ENCODE data around the gene CSH1.
"Not testable (repeated sequence)": the region's sequence is repeated elsewhere in the genome, so short reads cannot be mapped to it uniquely, and the experiment has no call there.

DNA sequence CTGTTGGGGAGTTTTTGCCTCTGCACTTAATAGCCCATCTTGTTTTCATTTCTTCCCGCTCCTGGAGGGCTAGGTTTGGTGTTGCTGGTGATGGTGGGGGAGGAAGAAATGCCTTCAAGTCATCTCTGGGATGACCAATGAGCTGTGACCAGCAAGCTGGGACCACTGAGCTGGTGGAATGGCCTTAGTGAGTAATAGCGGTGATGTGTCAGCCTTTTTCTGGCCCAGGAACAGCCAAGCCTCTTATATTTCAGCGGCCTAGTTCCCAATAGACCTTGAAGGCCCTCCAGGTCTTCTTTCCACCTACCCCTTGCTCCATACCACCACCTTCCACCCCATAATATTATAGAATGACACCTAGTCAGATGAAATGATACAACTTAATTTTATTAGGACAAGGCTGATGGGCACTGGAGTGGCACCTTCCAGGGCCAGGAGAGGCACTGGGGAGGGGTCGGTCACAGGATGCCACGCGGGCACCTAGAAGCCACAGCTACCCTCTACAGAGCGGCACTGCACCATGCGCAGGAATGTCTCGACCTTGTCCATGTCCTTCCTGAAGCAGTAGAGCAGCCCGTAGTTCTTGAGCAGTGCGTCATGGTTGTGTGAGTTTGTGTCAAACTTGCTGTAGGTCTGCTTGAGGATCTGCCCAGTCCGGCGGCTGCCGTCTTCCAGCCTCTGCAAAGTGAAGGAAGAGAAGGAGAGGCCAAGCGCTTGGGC is 24.6 kb downstream of the CSH1 start:
- TF ChIP-seq, protein P1, sequence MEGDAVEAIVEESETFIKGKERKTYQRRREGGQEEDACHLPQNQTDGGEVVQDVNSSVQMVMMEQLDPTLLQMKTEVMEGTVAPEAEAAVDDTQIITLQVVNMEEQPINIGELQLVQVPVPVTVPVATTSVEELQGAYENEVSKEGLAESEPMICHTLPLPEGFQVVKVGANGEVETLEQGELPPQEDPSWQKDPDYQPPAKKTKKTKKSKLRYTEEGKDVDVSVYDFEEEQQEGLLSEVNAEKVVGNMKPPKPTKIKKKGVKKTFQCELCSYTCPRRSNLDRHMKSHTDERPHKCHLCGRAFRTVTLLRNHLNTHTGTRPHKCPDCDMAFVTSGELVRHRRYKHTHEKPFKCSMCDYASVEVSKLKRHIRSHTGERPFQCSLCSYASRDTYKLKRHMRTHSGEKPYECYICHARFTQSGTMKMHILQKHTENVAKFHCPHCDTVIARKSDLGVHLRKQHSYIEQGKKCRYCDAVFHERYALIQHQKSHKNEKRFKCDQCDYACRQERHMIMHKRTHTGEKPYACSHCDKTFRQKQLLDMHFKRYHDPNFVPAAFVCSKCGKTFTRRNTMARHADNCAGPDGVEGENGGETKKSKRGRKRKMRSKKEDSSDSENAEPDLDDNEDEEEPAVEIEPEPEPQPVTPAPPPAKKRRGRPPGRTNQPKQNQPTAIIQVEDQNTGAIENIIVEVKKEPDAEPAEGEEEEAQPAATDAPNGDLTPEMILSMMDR (IDR thresholded peaks at IDR 0.05) = not testable (repeated sequence)
- not testable (repeated sequence) for TF ChIP-seq GABPA (IDR thresholded peaks at IDR 0.05; ENCODE audit: low read depth); NFIC (IDR thresholded peaks at IDR 0.05; ENCODE audit: borderline replicate concordance); JUND (IDR thresholded peaks at IDR 0.05); EP300 (IDR thresholded peaks at IDR 0.05; ENCODE audit: borderline replicate concordance in 1 of 2, low read depth in 1 of 2, low read length in 1 of 2); POLR2AphosphoS5 (IDR thresholded peaks at IDR 0.05; ENCODE audit: low read depth, low read length); TAF1 (IDR thresholded peaks at IDR 0.05; ENCODE audit: borderline replicate concordance, low read depth, low read length)
- TF ChIP-seq, protein P2, sequence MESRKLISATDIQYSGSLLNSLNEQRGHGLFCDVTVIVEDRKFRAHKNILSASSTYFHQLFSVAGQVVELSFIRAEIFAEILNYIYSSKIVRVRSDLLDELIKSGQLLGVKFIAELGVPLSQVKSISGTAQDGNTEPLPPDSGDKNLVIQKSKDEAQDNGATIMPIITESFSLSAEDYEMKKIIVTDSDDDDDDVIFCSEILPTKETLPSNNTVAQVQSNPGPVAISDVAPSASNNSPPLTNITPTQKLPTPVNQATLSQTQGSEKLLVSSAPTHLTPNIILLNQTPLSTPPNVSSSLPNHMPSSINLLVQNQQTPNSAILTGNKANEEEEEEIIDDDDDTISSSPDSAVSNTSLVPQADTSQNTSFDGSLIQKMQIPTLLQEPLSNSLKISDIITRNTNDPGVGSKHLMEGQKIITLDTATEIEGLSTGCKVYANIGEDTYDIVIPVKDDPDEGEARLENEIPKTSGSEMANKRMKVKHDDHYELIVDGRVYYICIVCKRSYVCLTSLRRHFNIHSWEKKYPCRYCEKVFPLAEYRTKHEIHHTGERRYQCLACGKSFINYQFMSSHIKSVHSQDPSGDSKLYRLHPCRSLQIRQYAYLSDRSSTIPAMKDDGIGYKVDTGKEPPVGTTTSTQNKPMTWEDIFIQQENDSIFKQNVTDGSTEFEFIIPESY (IDR thresholded peaks at IDR 0.05; ENCODE audit: borderline replicate concordance, low read depth) = not testable (repeated sequence)
- TF ChIP-seq, protein P3, sequence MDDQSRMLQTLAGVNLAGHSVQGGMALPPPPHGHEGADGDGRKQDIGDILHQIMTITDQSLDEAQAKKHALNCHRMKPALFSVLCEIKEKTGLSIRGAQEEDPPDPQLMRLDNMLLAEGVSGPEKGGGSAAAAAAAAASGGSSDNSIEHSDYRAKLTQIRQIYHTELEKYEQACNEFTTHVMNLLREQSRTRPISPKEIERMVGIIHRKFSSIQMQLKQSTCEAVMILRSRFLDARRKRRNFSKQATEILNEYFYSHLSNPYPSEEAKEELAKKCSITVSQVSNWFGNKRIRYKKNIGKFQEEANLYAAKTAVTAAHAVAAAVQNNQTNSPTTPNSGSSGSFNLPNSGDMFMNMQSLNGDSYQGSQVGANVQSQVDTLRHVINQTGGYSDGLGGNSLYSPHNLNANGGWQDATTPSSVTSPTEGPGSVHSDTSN (IDR thresholded peaks at IDR 0.05) = not testable (repeated sequence)
- TF ChIP-seq, protein P4, sequence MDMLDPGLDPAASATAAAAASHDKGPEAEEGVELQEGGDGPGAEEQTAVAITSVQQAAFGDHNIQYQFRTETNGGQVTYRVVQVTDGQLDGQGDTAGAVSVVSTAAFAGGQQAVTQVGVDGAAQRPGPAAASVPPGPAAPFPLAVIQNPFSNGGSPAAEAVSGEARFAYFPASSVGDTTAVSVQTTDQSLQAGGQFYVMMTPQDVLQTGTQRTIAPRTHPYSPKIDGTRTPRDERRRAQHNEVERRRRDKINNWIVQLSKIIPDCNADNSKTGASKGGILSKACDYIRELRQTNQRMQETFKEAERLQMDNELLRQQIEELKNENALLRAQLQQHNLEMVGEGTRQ (IDR thresholded peaks at IDR 0.05; ENCODE audit: borderline replicate concordance, low read depth, low read length) = not testable (repeated sequence)
